Pancreas (tissue), 10 donors: ENCODE data around the gene FAM78A. TPM values are rescaled to one million over a fixed set of nuclear protein-coding genes. Genes with fewer than 3 reads are reported as not detected.
A peak's percentile ranks its signal among the peaks of the same experiment; 100 is the strongest.

Source experiments
- ATAC-seq, 4 donors: fragments of 200-7000 bp; cut with Tn5 transposase; one replicate each; pipeline versions ENCODE4 v1.8.0 to v1.9.1; 2020; ENCODE audit warnings: mild to moderate bottlenecking in 4 of 4, moderate library complexity in 4 of 4
- DNase-seq, 6 donors: peaks; one replicate each; pipeline ENCODE4 v3.0.0-alpha.2; 2020
- FAIRE-seq: peaks from 2 replicates; lab custom pipeline; 2012; peaks lifted over from hg19 to GRCh38; lab: Jason Lieb, UNC
- H3K27ac ChIP-seq, 4 donors: fragments of 200-600 bp; sonication (generic); 1 replicate in 3 of 4; 2 replicates in 1 of 4; pipeline versions ENCODE4 v1.5.0 to v1.8.0; 2020
- H3K27me3 ChIP-seq, 4 donors: fragments of 200-600 bp; one replicate each; pipeline ENCODE4 v1.8.0; 2021
- H3K36me3 ChIP-seq, 3 donors: fragments of 200-600 bp; sonication (generic) in 1 of 3; one replicate each; pipeline versions ENCODE4 v1.5.0 to v1.8.0; 2020 to 2021
- H3K4me1 ChIP-seq, 3 donors: fragments of 200-600 bp; one replicate each; pipeline ENCODE4 v1.8.0; 2021
- H3K4me3 ChIP-seq, 4 donors: fragments of 200-600 bp; sonication (generic) in 2 of 4; one replicate each; pipeline versions ENCODE4 v1.5.0 to v1.8.0; 2020 to 2021
- H3K9me3 ChIP-seq, 4 donors: fragments of 200-600 bp; one replicate each; pipeline ENCODE4 v1.8.0; 2021
- WGBS, 2 donors: extraction: QIAGEN DNeasy Blood & Tissue Kit; methylation state at CpG; one replicate each; pipeline ENCODE4 v1.1.7; 2013; 5-methylcytosine and 5-hydroxymethylcytosine counted together
- intact Hi-C, 3 donors: fragments of 100-400 bp; cut with DNase I; formaldehyde crosslinking; loops; one replicate each; pipeline versions ENCODE4 v1.11.1 to v1.14.2; 2022
- polyA plus RNA-seq, 2 donors: library from polyadenylated mRNA; stranded (reverse); fragments of 200-250 nt; gene quantifications; one replicate each; pipeline ENCODE4 v1.2.3, GENCODE V29; 2013
- total RNA-seq, 6 donors: library from RNA; stranded (reverse); fragmentation: NEBNext Ultra II Directional in 4 of 6; extraction: Animal tissue kit (Norgen Biotek cat#: 25700) in 4 of 6; gene quantifications; one replicate each; pipeline versions ENCODE4 v1.2.1 to v1.2.4, GENCODE V29; 2021 to 2023
- TF ChIP-seq, protein P1 (sequence below), 4 donors: fragments of 200-600 bp; sonication (generic) in 3 of 4; IDR thresholded peaks; one replicate each; pipeline versions ENCODE4 v1.5.0 to v1.8.0; 2021; ENCODE audit warnings: antibody characterized with exemption in 4 of 4
- donor health status: healthy with polysubstance abuse.
- donor health status: DM: no; HTN: no; CAD: no; lungs with moderate emphysema.
- donor health status: DM: no; HTN: no; CAD: no.
- donor health status: control.
- donor health status: control.
- donor health status: Bipolar disorder and iron deficiency.
- donor health status: DM: yes; HTN: yes; CAD: no.
- donor health status: DM: no; HTN: no; CAD: no.
- donor health status: DM: no; HTN: no; CAD: no.
- donor health status: DM: yes; HTN: yes; CAD: no.

FAM78A gene
- total and polyA plus RNA-seq, 8 donors: 0.37 to 3.9 (median 0.78) TPM

DNA sequence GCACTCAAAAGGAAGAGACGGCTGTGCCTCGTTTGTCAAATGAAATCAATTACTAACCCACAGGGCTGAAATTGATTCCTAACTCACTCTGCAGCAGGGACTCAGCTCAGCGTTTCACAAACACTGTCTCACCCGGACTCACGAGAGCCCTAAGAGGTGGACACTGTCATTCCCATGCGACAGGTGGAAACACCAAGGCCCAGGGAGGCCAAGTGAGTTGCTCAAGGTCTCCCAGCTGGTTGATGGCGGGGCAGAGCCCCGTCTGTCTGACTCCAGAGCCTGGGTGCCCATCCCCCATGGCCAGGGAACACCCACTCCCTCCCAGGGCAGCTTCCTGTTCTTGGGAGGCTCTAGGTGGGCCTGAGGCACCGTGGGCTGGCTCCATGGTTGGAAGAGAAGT is 11.9 kb upstream of the FAM78A start:
- no peaks in the 10 kb centered on the region for H3K36me3 ChIP-seq
- no peak for DNase-seq
- ATAC-seq: no peak
- no peaks in the 10 kb centered on the region for H3K9me3 ChIP-seq
- no peaks in the 10 kb centered on the region for H3K27me3 ChIP-seq
- WGBS, 2 donors: 70 to 73% methylated on average over 9 of the region's 9 CpGs
- intact Hi-C loops: no loop called here
- H3K4me3 ChIP-seq: no peak overlapping the region
- no peak overlapping the region for H3K27ac ChIP-seq
- TF ChIP-seq, protein P1, sequence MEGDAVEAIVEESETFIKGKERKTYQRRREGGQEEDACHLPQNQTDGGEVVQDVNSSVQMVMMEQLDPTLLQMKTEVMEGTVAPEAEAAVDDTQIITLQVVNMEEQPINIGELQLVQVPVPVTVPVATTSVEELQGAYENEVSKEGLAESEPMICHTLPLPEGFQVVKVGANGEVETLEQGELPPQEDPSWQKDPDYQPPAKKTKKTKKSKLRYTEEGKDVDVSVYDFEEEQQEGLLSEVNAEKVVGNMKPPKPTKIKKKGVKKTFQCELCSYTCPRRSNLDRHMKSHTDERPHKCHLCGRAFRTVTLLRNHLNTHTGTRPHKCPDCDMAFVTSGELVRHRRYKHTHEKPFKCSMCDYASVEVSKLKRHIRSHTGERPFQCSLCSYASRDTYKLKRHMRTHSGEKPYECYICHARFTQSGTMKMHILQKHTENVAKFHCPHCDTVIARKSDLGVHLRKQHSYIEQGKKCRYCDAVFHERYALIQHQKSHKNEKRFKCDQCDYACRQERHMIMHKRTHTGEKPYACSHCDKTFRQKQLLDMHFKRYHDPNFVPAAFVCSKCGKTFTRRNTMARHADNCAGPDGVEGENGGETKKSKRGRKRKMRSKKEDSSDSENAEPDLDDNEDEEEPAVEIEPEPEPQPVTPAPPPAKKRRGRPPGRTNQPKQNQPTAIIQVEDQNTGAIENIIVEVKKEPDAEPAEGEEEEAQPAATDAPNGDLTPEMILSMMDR (IDR thresholded peaks at IDR 0.05): no peak
- FAIRE-seq: no peak
- no peaks in the 10 kb centered on the region for H3K4me1 ChIP-seq

DNA sequence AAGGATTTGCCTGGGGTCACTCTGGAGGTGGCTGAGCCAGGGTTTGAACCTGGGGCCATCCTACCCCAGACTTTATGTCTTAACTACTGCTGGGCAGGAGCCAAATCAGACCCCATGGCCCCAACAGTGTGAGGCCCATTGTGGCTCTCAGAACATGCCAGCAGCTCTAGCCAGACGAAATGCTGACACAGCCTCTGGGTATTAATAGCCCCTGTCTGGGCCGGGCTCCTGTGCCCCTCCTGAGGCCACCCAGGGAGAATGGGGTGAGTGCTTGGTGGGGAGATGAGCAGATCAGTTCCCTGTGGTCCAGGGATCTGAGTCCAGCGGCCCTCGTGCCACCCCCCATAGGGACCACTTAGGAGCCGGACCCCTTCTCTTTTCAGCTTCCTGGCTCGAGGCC is 11.0 kb upstream of the FAM78A start:
- DNase-seq: no peak
- H3K27ac ChIP-seq: no peak overlapping the region
- H3K27me3 ChIP-seq: no peaks in the 10 kb centered on the region
- H3K9me3 ChIP-seq: no peaks in the 10 kb centered on the region
- intact Hi-C loops: no loop called here
- H3K4me1 ChIP-seq: no peaks in the 10 kb centered on the region
- no peak overlapping the region for H3K4me3 ChIP-seq
- FAIRE-seq: no peak
- no peaks in the 10 kb centered on the region for H3K36me3 ChIP-seq
- ATAC-seq: no peak
- WGBS, 2 donors: 80 to 91% methylated on average over 6 of the region's 6 CpGs
- TF ChIP-seq, protein P1 (IDR thresholded peaks at IDR 0.05): no peak

DNA sequence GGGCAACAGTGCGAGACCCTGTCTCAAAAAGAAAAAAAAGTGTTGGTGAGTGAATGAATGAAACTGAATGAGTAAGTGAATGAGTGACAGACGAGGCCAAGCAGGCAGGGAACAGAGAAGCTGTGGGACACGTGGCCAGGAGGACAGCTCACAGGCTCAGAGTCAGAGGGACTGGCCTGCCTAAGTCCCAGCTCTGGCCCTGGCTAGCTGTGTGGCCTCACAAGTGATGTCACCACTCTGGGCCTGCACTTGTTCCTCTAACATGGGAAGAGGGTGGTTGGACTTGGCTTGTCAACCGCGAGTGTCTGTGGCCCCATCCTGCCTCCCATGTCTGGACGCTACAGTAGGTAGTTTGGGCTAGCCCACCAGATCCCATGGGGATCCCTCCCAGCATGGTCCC is 8.5 kb upstream of the FAM78A start:
- Histone ChIP-seq H3K36me3 (no peaks in the 10 kb centered on the region), H3K4me1 (no peaks in the 10 kb centered on the region), H3K27ac (no peak overlapping the region), H3K4me3 (no peak overlapping the region), H3K27me3 (no peaks in the 10 kb centered on the region), H3K9me3 (no peaks in the 10 kb centered on the region)
- intact Hi-C loops: no loop called here
- 91 to 92% methylated on average over 6 of the region's 6 CpGs for WGBS, 2 donors
- DNase-seq (no peak), FAIRE-seq (no peak), ATAC-seq (no peak)
- TF ChIP-seq, protein P1 (IDR thresholded peaks at IDR 0.05): no peak

DNA sequence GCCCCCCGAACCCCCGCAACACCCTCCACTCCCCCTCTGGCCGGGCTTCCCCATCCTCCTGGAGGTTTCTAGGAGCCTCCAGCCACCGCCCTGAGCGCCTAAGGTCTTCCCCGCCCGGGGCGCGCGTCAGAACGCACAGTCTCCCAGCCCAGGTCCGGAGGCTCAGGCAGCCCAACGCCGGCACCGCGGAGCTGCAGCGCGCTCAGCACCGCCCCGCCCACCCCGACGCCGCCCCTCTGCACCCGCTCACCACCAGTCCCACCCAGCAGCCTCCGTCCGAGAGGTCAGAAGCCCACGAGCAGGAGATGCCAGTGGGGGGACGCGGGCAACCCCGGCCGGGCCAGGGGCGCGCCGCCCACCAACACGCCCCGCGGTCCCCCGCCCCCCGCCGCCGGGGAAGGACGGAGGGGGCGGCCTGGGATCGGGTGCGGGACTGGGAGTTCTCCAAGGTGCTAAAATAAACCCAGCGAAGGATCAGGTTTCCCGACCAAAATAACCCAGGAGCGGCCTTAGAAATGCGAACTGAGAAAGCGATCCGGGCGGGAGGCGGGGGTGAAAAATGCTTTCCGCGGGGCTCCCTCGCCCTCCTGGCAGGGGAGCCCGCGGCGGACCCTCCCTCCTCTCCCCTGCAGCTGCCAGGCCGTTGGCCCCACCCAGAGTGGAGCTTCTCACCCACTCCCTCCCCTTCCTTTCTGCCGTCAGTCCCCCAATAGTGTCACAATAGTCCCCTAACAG is 6.5 kb upstream of the FAM78A start:
- Histone ChIP-seq H3K27me3 (no peaks in the 10 kb centered on the region), H3K4me1 (no peaks in the 10 kb centered on the region), H3K4me3 (peak overlapping the region in 1 of 4 donors; percentile 14), H3K9me3 (no peaks in the 10 kb centered on the region), H3K36me3 (no peaks in the 10 kb centered on the region), H3K27ac (no peak overlapping the region)
- TF ChIP-seq, protein P1 (IDR thresholded peaks at IDR 0.05): no peak
- intact Hi-C loops: no loop called here
- WGBS, 2 donors: 5 to 9% methylated on average over 39 to 61 of the region's 61 CpGs
- DNase-seq: no peak
- ATAC-seq: no peak
- no peak for FAIRE-seq

DNA sequence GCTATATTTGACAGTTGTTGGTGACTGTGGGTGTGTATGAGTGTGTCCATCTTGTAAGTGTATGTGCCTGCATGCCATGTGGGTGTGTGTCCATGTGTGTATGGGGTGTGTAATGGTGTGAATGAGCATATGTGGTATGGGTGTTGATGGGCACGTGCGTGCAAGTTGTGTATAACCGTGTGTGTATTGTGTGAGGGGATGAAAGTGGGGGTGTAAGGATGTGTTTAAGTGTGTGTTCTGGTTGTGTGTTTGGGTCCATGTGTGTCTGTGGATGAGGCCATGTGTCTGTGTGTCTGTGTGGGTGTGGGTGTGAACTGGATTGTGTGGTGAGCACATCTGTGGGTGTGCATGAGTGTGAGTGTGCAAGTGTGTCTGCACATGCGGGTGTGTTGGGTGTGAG is 5.9 kb upstream of the FAM78A start:
- no peaks in the 10 kb centered on the region for H3K4me1 ChIP-seq
- whole genome bisulfite sequencing, 2 donors: 57 to 65% methylated on average over 4 of the region's 4 CpGs
- DNase-seq (no peak), ATAC-seq (no peak), FAIRE-seq (no peak)
- H3K27me3 ChIP-seq: no peaks in the 10 kb centered on the region
- no peaks in the 10 kb centered on the region for H3K9me3 ChIP-seq
- no peak overlapping the region for H3K27ac ChIP-seq
- no peaks in the 10 kb centered on the region for H3K36me3 ChIP-seq
- TF ChIP-seq, protein P1 (IDR thresholded peaks at IDR 0.05): no peak
- intact Hi-C loops: no loop called here
- H3K4me3 ChIP-seq: no peak overlapping the region
